Fibroblast of lung (primary cell): Measurements from ENCODE around the gene GPR45.

Experiments
- CTCF ChIP-seq, 2 donors: IDR thresholded peaks in 1 of 2; conservative IDR thresholded peaks in 1 of 2; 1 replicate in 1 of 2; 2 replicates in 1 of 2; pipeline ENCODE4 v1.5.1; 2011 to 2012; ENCODE audit warnings: low read length in 2 of 2, control low read depth in 1 of 2, inconsistent platforms in 1 of 2, low read depth in 1 of 2, mild to moderate bottlenecking in 1 of 2
- EZH2 ChIP-seq: IDR thresholded peaks from 2 replicates; pipeline ENCODE4 v1.5.1; 2012; ENCODE audit warnings: low read length, control low read depth, mild to moderate bottlenecking; ENCODE audit errors: missing control alignments

DNA sequence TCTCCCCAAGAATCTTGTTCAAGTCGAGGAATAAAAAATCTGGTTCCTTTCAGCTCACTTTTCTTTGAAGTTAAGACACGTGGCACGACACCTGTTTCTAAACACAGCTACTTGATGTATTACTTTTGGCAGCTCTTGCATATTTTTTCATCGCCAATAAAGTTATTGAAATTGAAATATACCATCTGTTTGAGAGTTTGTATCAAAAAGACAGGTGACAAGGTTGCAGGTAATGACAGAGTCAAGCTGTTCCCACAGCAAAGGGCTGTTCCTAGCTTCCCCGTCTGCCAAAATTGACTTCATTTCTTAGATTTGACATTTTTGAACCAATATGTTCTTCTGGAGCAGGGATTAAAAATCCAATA is 5.5 kb upstream of the GPR45 start:
- TF ChIP-seq CTCF (conservative IDR thresholded peaks at IDR 0.05 in 1 of 2, IDR thresholded peaks at IDR 0.05 in 1 of 2; ENCODE audit: low read depth in 1 of 2, low read length in 2 of 2) (no peak), EZH2 (no peak)
